ENCODE measurements around the gene NKAIN4.

The NKAIN4 gene

DNA sequence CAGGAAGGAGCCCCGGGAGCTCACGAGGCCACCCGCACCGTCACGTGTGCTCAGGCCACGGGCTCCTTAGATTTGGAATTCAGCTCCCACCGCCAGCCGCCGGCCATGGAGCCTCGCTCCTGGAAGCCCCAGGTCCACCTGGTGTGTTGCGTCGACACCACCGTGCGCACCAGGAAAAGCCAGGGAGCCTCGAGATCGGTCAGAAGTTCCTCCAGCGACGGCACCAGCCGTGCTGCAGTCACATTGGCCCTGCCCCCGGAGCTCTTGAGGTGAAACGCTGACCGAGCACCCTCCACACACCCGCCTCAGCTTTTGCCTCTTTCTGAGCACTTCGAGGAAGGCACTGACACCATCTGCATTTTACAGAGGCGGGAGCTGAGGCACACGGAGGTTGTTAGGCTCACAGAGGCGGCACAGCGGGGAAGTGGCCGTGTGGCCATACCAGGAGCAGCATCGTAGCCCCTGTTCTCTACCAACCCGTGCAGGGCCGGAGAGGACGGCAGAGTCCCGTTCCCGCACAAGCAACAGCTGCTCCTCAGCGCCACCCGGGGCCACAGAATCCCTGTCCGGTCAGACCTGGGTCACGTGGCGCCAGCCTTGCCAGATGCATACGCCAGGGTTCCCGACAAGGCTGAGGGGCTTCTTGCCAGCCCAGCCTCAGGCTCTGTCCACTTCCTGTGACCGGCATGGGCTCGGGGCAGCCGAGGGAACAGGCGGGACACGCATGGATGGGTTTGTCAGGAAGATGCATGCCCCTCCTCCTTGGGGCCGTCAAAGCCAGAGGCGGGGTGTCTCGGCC lies 7.6 kb downstream of the NKAIN4 start:
- no peak for DNase-seq (ENCODE audit: low spot score)
- TF ChIP-seq, protein P1, sequence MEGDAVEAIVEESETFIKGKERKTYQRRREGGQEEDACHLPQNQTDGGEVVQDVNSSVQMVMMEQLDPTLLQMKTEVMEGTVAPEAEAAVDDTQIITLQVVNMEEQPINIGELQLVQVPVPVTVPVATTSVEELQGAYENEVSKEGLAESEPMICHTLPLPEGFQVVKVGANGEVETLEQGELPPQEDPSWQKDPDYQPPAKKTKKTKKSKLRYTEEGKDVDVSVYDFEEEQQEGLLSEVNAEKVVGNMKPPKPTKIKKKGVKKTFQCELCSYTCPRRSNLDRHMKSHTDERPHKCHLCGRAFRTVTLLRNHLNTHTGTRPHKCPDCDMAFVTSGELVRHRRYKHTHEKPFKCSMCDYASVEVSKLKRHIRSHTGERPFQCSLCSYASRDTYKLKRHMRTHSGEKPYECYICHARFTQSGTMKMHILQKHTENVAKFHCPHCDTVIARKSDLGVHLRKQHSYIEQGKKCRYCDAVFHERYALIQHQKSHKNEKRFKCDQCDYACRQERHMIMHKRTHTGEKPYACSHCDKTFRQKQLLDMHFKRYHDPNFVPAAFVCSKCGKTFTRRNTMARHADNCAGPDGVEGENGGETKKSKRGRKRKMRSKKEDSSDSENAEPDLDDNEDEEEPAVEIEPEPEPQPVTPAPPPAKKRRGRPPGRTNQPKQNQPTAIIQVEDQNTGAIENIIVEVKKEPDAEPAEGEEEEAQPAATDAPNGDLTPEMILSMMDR (IDR thresholded peaks at IDR 0.05; ENCODE audit: extremely low read depth, missing control alignments) = no peak

- TF ChIP-seq, protein P1 (IDR thresholded peaks at IDR 0.05; ENCODE audit: extremely low read depth, missing control alignments) = no peak
- DNase-seq (ENCODE audit: low spot score) = no peak
These were observed 9.8 kb downstream of the NKAIN4 start for GRCh38 chr20:63244468-63244867.

DNA sequence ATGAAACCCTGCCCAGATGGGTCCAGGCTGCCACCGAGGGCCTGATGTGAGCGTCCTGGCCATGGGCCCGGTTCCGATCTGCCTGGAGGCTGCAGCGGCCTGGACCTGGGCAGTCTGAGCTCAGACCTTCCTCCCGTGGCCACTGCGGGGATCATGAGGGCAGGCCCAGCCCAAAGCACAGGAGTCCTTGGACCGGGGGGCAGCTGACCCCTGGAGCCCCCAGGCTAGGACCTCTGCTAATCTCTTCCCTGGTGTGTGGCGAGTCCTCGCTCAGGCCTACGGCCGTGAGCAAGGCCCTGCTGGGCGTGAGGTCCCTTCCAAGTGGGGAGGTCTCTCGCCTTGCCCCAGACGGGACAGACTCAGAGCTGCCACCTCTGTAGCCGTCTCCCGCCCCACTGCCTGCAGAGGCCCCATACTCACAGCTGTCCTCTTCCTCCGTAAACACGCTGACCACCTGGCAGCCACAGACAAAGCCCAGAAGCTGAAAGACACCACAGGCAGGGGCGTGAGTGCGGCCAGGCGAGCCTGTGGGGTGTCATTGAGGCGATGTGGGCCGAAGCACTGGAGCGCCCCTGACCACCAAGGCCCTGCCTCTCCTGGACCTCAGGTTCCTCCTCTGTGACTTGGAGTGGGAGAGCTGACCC lies 10.5 kb downstream of the NKAIN4 start:
- TF ChIP-seq, protein P1 (IDR thresholded peaks at IDR 0.05; ENCODE audit: extremely low read depth, missing control alignments) = no peak
- DNase-seq (ENCODE audit: low spot score) = no peak

GRCh38 chr20:63242736-63243135 lies 11.5 kb downstream of the NKAIN4 start:
- DNase-seq (ENCODE audit: low spot score) = no peak
- TF ChIP-seq, protein P1 (IDR thresholded peaks at IDR 0.05; ENCODE audit: extremely low read depth, missing control alignments) = no peak

GRCh38 chr20:63241272-63241671 lies 13.0 kb downstream of the NKAIN4 start:
- TF ChIP-seq, protein P1 (IDR thresholded peaks at IDR 0.05; ENCODE audit: extremely low read depth, missing control alignments) = no peak
- no peak for DNase-seq (ENCODE audit: low spot score)

GRCh38 chr20:63240004-63240403 lies 14.3 kb downstream of the NKAIN4 start:
- TF ChIP-seq, protein P1 (IDR thresholded peaks at IDR 0.05; ENCODE audit: extremely low read depth, missing control alignments) = no peak
- no peak for DNase-seq (ENCODE audit: low spot score)

GRCh38 chr20:63239431-63239830 lies 14.8 kb downstream of the NKAIN4 start:
- DNase-seq (ENCODE audit: low spot score) = no peak
- TF ChIP-seq, protein P1 (IDR thresholded peaks at IDR 0.05; ENCODE audit: extremely low read depth, missing control alignments) = no peak

All from GM20000 (cell line).